Glutamatergic neuron (in vitro differentiated cells): ENCODE measurements around the gene CLEC3A. TPM values are rescaled to one million over a fixed set of nuclear protein-coding genes. Genes with fewer than 3 reads are reported as not detected.
"Not testable (repeated sequence)": the region's sequence is repeated elsewhere in the genome, so short reads cannot be mapped to it uniquely, and the experiment has no call there.

Source experiments
- DNase-seq: peaks from one replicate; pipeline ENCODE4 v3.0.0; 2022
- H3K27ac Mint-ChIP-seq: one replicate; pipeline ENCODE4 v1.8.0; 2020; ENCODE audit warnings: mild to moderate bottlenecking, mixed read lengths, inconsistent platforms; ENCODE audit not compliant: unreplicated experiment
- H3K27me3 Mint-ChIP-seq: one replicate; pipeline ENCODE4 v1.8.0; 2020; ENCODE audit warnings: mild to moderate bottlenecking, moderate library complexity, mixed read lengths, inconsistent platforms; ENCODE audit not compliant: unreplicated experiment
- H3K36me3 Mint-ChIP-seq: one replicate; pipeline ENCODE4 v1.8.0; 2020; ENCODE audit warnings: mild to moderate bottlenecking, mixed read lengths, inconsistent platforms; ENCODE audit not compliant: unreplicated experiment
- H3K4me1 Mint-ChIP-seq: one replicate; pipeline ENCODE4 v1.8.0; 2020; ENCODE audit warnings: mild to moderate bottlenecking, low read depth, mixed read lengths, inconsistent platforms; ENCODE audit not compliant: unreplicated experiment
- H3K4me3 Mint-ChIP-seq: one replicate; pipeline ENCODE4 v1.8.0; 2020; ENCODE audit warnings: mild to moderate bottlenecking, mixed read lengths, inconsistent platforms; ENCODE audit not compliant: unreplicated experiment
- H3K9me3 Mint-ChIP-seq: one replicate; pipeline ENCODE4 v1.8.0; 2020; ENCODE audit warnings: mild to moderate bottlenecking, moderate library complexity, mixed read lengths, inconsistent platforms; ENCODE audit not compliant: unreplicated experiment
- total RNA-seq: library from RNA; stranded (reverse); fragmentation: NEBNext Ultra II Directional; extraction: Animal tissue kit (Norgen Biotek cat#: 25700); gene quantifications from one replicate; pipeline ENCODE4 v1.2.1, GENCODE V29; 2021; ENCODE audit not compliant: unreplicated experiment
- TF ChIP-seq, protein P1 (sequence below): fragments of 200-600 bp; sonication (generic); IDR thresholded peaks from one replicate; pipeline ENCODE4 v1.5.0; 2021; ENCODE audit not compliant: partially characterized antibody, unreplicated experiment

The CLEC3A gene
- total RNA-seq, 1 donor from 2014 or later = not detected

DNA sequence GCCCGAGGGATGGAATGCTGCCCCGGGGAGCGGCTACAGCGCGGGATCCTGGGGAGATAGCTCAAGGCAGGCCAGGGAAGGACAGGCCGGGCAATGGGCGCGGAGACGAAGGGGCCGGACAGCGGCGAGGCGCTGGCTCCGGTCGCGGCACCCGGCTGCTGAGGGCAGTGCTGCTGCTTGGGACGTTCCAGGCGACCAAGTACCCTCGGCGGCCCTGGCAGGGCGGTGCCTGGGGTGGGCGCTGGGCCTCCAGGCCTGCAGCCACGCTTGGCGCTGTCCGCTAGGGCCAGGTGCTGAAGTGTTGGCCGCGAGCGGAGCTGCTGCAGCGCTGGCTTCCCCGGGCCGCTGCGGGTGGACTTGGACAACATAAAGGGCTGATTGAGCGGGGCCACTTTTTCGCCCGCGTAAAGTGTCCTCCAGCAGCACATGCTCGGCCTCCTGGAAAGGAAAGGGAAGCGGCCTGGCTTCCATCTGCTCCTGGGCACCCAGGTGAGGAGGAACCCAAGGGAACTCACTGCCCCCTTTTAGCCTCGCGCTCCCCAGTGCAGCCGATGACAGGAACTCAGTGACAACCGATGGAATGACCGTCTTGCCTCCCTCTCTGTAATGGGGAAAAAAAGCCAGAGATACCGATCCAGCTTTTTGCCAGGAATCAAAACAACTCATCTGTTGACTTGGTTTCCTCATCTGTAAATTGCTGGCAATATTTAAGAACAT lies 23.7 kb downstream of the CLEC3A start:
- H3K4me1 Mint-ChIP-seq = no peaks in the 10 kb centered on the region
- DNase-seq = peak; percentile 28
- H3K27ac Mint-ChIP-seq = no peak overlapping the region
- no peaks in the 10 kb centered on the region for H3K9me3 Mint-ChIP-seq
- H3K27me3 Mint-ChIP-seq = peaks cover 10% of the 10 kb centered on the region
- TF ChIP-seq, protein P1, sequence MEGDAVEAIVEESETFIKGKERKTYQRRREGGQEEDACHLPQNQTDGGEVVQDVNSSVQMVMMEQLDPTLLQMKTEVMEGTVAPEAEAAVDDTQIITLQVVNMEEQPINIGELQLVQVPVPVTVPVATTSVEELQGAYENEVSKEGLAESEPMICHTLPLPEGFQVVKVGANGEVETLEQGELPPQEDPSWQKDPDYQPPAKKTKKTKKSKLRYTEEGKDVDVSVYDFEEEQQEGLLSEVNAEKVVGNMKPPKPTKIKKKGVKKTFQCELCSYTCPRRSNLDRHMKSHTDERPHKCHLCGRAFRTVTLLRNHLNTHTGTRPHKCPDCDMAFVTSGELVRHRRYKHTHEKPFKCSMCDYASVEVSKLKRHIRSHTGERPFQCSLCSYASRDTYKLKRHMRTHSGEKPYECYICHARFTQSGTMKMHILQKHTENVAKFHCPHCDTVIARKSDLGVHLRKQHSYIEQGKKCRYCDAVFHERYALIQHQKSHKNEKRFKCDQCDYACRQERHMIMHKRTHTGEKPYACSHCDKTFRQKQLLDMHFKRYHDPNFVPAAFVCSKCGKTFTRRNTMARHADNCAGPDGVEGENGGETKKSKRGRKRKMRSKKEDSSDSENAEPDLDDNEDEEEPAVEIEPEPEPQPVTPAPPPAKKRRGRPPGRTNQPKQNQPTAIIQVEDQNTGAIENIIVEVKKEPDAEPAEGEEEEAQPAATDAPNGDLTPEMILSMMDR = no peak
- H3K4me3 Mint-ChIP-seq = no peak overlapping the region
- peaks cover 6% of the 10 kb centered on the region for H3K36me3 Mint-ChIP-seq

DNA sequence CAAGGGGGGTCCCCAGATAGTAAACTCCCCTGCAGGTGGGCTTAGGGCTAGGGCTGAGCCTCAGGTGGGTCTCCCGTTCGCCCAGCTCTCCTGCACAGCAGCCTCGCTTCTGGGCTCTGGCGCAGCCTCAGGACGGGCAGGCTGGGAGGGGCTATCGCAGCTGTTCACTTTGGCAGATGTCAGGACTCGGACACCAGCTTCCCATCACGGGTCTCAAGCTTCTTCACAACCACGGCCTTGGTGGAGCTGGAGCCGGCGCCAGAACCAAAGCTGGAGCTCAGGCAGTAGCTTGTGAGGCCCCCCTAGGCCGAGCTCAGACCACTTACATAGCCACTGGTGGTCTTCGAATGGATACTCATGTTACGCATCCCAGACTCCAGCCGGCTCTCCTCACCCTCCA lies 26.0 kb downstream of the CLEC3A start:
- DNase-seq = no peak
- Mint-ChIP-seq H3K36me3 (peaks cover 6% of the 10 kb centered on the region), H3K4me3 (no peak overlapping the region), H3K27ac (no peak overlapping the region), H3K9me3 (no peaks in the 10 kb centered on the region), H3K27me3 (peaks cover 9% of the 10 kb centered on the region), H3K4me1 (no peaks in the 10 kb centered on the region)
- TF ChIP-seq, protein P1 = no peak

DNA sequence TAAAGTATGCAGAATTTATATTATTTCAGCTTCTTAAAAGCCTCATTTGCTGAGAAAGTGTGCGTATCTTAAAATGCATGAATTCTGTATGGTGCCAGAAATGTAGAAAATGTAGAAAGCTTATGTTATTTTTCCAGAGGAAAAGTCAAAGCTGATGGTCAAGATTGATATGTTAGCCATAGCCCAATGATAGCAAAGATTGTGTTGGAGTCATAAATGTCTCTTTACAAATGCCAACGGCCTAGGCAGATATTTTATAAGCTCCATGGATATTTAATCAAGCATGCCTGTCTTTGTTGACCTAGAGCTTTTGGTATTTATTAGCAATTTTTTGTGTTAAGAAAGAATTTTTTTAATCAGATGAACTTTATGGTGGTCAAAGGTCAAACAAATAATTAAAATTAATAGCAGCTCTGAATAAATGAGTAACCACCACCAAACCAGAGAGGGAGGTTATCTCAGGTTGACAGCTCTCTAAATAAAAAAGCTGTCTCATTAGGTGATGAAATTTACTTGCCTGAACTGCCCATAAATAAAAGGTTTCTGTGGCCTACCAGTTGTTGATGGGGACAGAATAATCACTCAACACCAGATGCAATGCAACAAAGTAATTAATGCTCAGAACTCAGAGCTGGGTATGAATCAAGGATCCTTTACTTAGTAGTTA lies 28.5 kb downstream of the CLEC3A start:
- TF ChIP-seq, protein P1 = no peak
- peaks cover 6% of the 10 kb centered on the region for H3K36me3 Mint-ChIP-seq
- no peak overlapping the region for H3K4me3 Mint-ChIP-seq
- no peak for DNase-seq
- H3K4me1 Mint-ChIP-seq = no peaks in the 10 kb centered on the region
- peaks cover 9% of the 10 kb centered on the region for H3K27me3 Mint-ChIP-seq
- H3K27ac Mint-ChIP-seq = no peak overlapping the region
- H3K9me3 Mint-ChIP-seq = no peaks in the 10 kb centered on the region

DNA sequence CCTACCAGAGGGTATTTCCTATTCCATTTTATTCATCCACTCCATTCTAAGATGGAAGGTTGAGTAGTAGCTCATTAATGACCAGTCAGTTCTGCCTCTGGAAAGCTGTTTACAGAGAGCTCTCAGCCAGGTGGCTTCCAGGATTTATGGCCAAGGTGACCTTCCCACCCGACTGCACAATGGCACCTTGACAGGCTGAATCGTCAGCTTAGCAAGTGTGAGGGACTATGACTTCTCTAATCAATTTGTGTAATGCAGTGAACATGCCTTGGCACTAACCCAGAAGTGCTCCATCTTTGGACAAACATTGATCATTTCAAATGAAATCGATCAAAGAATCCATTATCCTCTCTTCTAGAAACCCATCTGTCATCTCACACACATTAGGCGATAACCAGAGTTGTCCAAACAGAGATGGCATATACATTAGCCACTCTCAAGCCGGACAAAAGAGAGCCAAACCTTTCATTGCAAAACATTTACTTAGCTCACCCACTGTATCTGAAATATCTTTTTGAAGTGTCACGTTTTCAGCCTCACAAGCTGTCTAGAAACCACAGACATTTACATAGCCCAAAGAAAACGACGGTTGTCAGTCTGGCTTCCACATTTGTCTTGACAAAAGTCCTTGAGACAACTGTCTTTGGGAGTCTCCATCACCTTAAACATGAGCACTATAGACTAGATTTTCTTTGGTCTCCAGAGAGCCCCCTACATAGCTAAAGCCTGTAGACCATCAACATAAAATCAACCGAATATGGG lies 35.6 kb downstream of the CLEC3A start:
- Mint-ChIP-seq H3K9me3 (peaks cover 2% of the 10 kb centered on the region), H3K36me3 (peaks cover 3% of the 10 kb centered on the region), H3K4me1 (no peaks in the 10 kb centered on the region), H3K27me3 (peaks cover 4% of the 10 kb centered on the region), H3K27ac (no peak overlapping the region), H3K4me3 (no peak overlapping the region)
- TF ChIP-seq, protein P1 = no peak
- DNase-seq = no peak

DNA sequence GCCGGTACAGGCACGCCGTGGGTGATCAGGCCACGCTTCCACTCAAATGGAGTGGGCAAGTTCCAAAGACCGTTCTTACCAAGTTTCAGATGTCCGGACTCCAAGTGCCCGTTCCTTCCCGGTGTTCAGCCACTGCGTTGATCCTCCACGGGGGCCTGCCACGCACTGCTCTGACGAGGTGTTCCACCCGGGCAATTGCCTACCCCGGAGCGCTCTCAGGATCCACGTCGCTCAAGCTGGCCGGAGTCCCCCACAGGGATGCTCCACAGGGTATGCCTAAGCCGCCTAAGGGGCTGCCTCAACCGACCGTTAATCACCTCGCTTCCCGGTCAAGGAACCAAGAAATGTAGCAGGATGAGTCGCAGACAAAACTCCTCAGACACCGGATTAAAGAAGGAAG lies 37.5 kb downstream of the CLEC3A start:
- not testable (repeated sequence) for H3K27ac Mint-ChIP-seq, H3K4me1 Mint-ChIP-seq, H3K36me3 Mint-ChIP-seq, DNase-seq, H3K27me3 Mint-ChIP-seq, H3K9me3 Mint-ChIP-seq, H3K4me3 Mint-ChIP-seq
